Ovary (tissue), 9 donors: Measurements from ENCODE around the gene TMTC2. TPM values are rescaled to one million over a fixed set of nuclear protein-coding genes. Genes with fewer than 3 reads are reported as not detected.

Source experiments
- DNase-seq, 5 donors: peaks; one replicate each; pipeline ENCODE4 v3.0.0-alpha.2; 2019 to 2020
- H3K27ac ChIP-seq, 2 donors: fragments of 200-600 bp; one replicate each; pipeline versions ENCODE4 v1.5.1 to v1.8.0; 2019 to 2022
- H3K27me3 ChIP-seq: fragments of 200-600 bp; one replicate; pipeline ENCODE4 v1.8.0; 2022
- H3K36me3 ChIP-seq: fragments of 200-600 bp; sonication (generic); one replicate; pipeline ENCODE4 v1.5.1; 2019
- H3K4me1 ChIP-seq: one replicate; pipeline ENCODE4 v1.8.1; 2013; ENCODE audit warnings: mild to moderate bottlenecking, moderate library complexity; ENCODE audit not compliant: insufficient read depth
- H3K4me3 ChIP-seq: fragments of 200-600 bp; sonication (generic); one replicate; pipeline ENCODE4 v1.5.1; 2017
- H3K9me3 ChIP-seq, 2 donors: fragments of 200-600 bp in 1 of 2; sonication (generic) in 1 of 2; one replicate each; pipeline versions ENCODE4 v1.5.1 to v1.8.1; 2013 to 2019; ENCODE audit warnings: mild to moderate bottlenecking in 1 of 2, moderate library complexity in 1 of 2
- EP300 ChIP-seq: sonication (generic); formaldehyde crosslinking; IDR thresholded peaks from one replicate; pipeline ENCODE4 v1.6.1; 2017; ENCODE audit warnings: antibody characterized with exemption
- POLR2A ChIP-seq: fragments of 450-650 bp; IDR thresholded peaks from one replicate; pipeline ENCODE4 v1.6.1; 2017; ENCODE audit warnings: antibody characterized with exemption, mild to moderate bottlenecking, moderate library complexity
- WGBS, 3 donors: extraction: QIAGEN DNeasy Blood & Tissue Kit in 1 of 3; methylation state at CpG; one replicate each; pipeline versions ENCODE4 v1.1.5 to v1.1.7; 2013 to 2017; 5-methylcytosine and 5-hydroxymethylcytosine counted together
- intact Hi-C, 4 donors: fragments of 100-400 bp; cut with DNase I; formaldehyde crosslinking; loops; one replicate each; pipeline versions ENCODE4 v1.11.0 to v1.15.1; 2022 to 2023
- polyA plus RNA-seq, 2 donors: library from polyadenylated mRNA; stranded (reverse); fragments of 200-250 nt in 1 of 2; fragments of 350-450 nt in 1 of 2; fragmentation: Illumina TruSeq in 1 of 2; extraction: RNeasy Lipid Tissue Mini Kit (QIAGEN cat#74804) in 1 of 2; gene quantifications; one replicate each; pipeline ENCODE4 v1.2.3, GENCODE V29; 2013 to 2014
- total RNA-seq, 7 donors: library from RNA; depleted of rRNA in 2 of 7; stranded (reverse); fragments of >200 nt in 2 of 7; fragmentation: NEBNext Ultra II Directional in 3 of 7; extraction: Animal tissue kit (Norgen Biotek cat#: 25700) in 3 of 7; gene quantifications; one replicate each; pipeline versions ENCODE4 v1.1.0 to v1.2.4, GENCODE V29; 2016 to 2023
- TF ChIP-seq, protein P1 (sequence below), 3 donors: fragments of 450-650 bp in 2 of 3; fragments of 200-600 bp in 1 of 3; IDR thresholded peaks; one replicate each; pipeline versions ENCODE4 v1.5.1 to v1.8.0; 2016 to 2022; ENCODE audit warnings: antibody characterized with exemption in 3 of 3, mild to moderate bottlenecking in 1 of 3
- donor health status: DM: no; HTN: no; CAD: no; lungs with moderate emphysema.
- donor health status: DM: no; HTN: no; CAD: no.
- donor health status: Bipolar disorder and iron deficiency.
- donor health status: DM: yes; HTN: yes; CAD: no.
- donor health status: DM: no; HTN: no; CAD: no.
- donor health status: DM: yes; HTN: yes; CAD: no.

The TMTC2 gene
- total and polyA plus RNA-seq, 9 donors: 2.0 to 22.6 (median 5.6) TPM

DNA sequence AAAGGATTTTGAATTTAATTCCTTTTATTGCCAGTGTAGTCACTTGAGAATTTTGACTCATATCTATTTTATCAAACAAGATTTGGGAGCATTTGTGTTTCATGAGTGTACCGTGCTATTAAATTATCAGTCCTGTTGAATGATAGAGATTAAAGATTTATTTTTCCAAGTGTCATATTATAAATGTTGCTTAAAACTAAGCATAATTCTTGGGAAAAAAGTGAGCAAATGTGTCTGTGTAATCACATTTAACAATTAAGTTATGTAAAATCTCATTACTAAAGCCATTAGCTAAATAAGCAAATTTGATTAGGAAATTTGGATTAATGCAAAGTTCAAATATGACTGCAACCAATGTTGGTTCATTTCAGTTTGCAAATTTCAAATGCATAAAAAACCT, 266.7 kb downstream of the TMTC2 start:
- Histone ChIP-seq H3K27me3 (no peaks in the 10 kb centered on the region), H3K27ac (no peak overlapping the region), H3K9me3 (no peaks in the 10 kb centered on the region), H3K4me1 (no peaks in the 10 kb centered on the region), H3K4me3 (no peak overlapping the region), H3K36me3 (no peaks in the 10 kb centered on the region)
- DNase-seq: no peak
- TF ChIP-seq, protein P1, sequence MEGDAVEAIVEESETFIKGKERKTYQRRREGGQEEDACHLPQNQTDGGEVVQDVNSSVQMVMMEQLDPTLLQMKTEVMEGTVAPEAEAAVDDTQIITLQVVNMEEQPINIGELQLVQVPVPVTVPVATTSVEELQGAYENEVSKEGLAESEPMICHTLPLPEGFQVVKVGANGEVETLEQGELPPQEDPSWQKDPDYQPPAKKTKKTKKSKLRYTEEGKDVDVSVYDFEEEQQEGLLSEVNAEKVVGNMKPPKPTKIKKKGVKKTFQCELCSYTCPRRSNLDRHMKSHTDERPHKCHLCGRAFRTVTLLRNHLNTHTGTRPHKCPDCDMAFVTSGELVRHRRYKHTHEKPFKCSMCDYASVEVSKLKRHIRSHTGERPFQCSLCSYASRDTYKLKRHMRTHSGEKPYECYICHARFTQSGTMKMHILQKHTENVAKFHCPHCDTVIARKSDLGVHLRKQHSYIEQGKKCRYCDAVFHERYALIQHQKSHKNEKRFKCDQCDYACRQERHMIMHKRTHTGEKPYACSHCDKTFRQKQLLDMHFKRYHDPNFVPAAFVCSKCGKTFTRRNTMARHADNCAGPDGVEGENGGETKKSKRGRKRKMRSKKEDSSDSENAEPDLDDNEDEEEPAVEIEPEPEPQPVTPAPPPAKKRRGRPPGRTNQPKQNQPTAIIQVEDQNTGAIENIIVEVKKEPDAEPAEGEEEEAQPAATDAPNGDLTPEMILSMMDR (IDR thresholded peaks at IDR 0.05): no peak
- TF ChIP-seq POLR2A: no peak
- TF ChIP-seq EP300: no peak
- WGBS, 3 donors: 73 to 90% (median 88%) methylated on average over 1 of the region's 1 CpG
- intact Hi-C loops: loop anchor here in 1 of 4 donors (1.0 kb wide), 1 partner anchor 40 kb away; no protein-coding TSS in a partner anchor

DNA sequence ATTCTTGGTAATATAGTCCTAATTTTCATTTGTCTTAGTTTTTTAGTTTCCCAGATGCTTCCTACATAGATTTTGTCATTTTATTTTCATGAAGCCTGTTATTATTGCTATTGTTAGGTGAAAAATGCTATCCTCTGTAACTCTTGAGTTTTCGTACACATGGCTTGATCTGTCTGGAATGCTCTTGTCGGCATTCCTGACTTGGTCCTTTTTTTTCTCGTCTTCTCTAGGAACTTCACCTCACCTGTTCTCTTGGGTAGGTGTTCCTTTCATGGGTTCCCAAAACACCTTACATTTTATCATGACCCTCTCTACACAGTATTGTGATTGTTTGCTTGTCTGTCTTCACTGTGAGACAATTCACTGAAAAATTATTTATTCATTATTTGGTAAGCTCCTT, 267.4 kb downstream of the TMTC2 start:
- H3K27me3 ChIP-seq: no peaks in the 10 kb centered on the region
- H3K4me3 ChIP-seq: no peak overlapping the region
- intact Hi-C loops: no loop called here
- H3K4me1 ChIP-seq: no peaks in the 10 kb centered on the region
- H3K9me3 ChIP-seq: no peaks in the 10 kb centered on the region
- no peak overlapping the region for H3K27ac ChIP-seq
- H3K36me3 ChIP-seq: no peaks in the 10 kb centered on the region
- no peak for TF ChIP-seq EP300
- no peak for TF ChIP-seq POLR2A
- TF ChIP-seq, protein P1 (IDR thresholded peaks at IDR 0.05): no peak
- 56 to 76% (median 67%) methylated on average over 3 of the region's 3 CpGs for WGBS, 3 donors
- DNase-seq: no peak

DNA sequence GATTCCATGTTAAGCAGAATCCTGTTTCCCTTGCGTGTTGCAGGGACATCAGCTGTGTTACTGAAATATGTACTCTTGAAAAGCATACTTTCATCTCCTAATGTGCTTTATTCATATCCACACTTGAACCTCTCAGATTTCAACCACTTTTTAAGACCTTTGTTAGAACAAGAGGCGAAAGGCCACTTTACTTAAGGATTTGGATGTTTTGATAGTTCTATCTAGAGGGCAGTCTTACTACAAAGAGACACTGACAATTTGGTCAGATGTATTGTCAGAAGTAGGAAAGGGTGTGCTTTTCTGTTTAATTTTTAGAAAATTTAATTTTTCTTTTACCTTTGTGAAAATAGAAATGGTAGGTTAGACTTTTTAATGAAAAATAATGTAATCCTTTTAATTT, 267.9 kb downstream of the TMTC2 start:
- Histone ChIP-seq H3K9me3 (no peaks in the 10 kb centered on the region), H3K4me1 (no peaks in the 10 kb centered on the region), H3K27ac (no peak overlapping the region), H3K36me3 (no peaks in the 10 kb centered on the region), H3K27me3 (no peaks in the 10 kb centered on the region), H3K4me3 (no peak overlapping the region)
- TF ChIP-seq EP300: no peak
- WGBS, 3 donors: 89 to 98% (median 91%) methylated on average over 2 of the region's 2 CpGs
- no peak for DNase-seq
- intact Hi-C loops: no loop called here

DNA sequence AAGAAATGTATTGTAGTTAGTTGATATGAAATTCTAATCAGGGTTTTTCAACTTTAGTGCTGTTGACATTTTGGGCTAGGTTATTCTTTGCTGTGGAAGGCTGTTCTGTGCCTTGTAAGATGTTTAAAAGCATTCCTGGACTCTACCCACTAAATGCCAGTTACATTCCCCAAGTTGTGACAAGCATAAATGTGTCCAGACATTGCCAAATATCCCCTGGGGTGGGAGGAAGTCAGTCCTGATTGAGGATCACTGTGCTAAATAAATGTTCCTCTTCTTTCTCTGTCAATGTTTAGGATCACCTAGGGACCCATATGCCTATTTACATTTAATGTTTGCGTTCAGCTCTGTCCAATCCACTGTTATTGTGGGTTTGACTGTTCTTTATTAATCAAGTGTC, 268.3 kb downstream of the TMTC2 start:
- H3K27me3 ChIP-seq: no peaks in the 10 kb centered on the region
- H3K27ac ChIP-seq: no peak overlapping the region
- H3K36me3 ChIP-seq: no peaks in the 10 kb centered on the region
- intact Hi-C loops: no loop called here
- no peak overlapping the region for H3K4me3 ChIP-seq
- H3K4me1 ChIP-seq: no peaks in the 10 kb centered on the region
- WGBS, 3 donors: 92 to 100% (median 98%) methylated on average over 1 of the region's 1 CpG
- no peak for DNase-seq
- TF ChIP-seq, protein P1 (IDR thresholded peaks at IDR 0.05): no peak
- TF ChIP-seq POLR2A (no peak), EP300 (no peak)
- H3K9me3 ChIP-seq: no peaks in the 10 kb centered on the region

DNA sequence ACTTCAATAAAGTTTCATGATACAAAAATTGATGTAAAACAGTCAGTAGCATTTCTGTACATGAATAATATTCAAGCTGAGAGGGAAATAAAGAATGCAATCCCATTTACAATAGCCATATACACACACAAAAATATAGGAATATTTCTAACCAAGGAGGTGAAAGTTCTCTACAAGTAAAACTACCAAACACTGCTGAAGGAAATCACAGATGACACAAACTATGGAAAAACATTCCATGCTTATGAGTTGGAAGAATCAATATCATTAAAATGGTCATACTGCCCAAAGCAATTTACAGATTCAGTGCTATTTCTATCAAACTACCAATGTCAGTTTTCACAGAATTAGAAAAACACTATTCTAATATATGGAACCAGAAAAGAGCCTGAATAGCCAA, 272.3 kb downstream of the TMTC2 start:
- Histone ChIP-seq H3K27me3 (no peaks in the 10 kb centered on the region), H3K9me3 (no peaks in the 10 kb centered on the region), H3K27ac (no peak overlapping the region), H3K36me3 (no peaks in the 10 kb centered on the region), H3K4me3 (no peak overlapping the region), H3K4me1 (no peaks in the 10 kb centered on the region)
- intact Hi-C loops: no loop called here
- TF ChIP-seq, protein P1 (IDR thresholded peaks at IDR 0.05): no peak
- TF ChIP-seq POLR2A: no peak
- no peak for TF ChIP-seq EP300
- DNase-seq: no peak
